GM12892 (cell line): ENCODE measurements around the gene NBEA.

Source experiments
- DNase-seq: peaks from one replicate; pipeline ENCODE4 v3.0.0; 2011; ENCODE audit not compliant: insufficient read length
- FAIRE-seq: peaks from 2 replicates; lab custom pipeline; 2011; peaks lifted over from hg19 to GRCh38; lab: Jason Lieb, UNC
- POLR2A ChIP-seq: IDR thresholded peaks from 2 replicates; pipeline ENCODE4 v1.6.1; 2011; ENCODE audit warnings: low read depth, low read length, control low read depth
- POLR2AphosphoS5 ChIP-seq: IDR thresholded peaks from 2 replicates; pipeline ENCODE4 v1.6.1; 2011; ENCODE audit warnings: low read depth, low read length, control low read depth
- TAF1 ChIP-seq: IDR thresholded peaks from 2 replicates; pipeline ENCODE4 v1.6.1; 2011; ENCODE audit warnings: low read depth, mild to moderate bottlenecking, control low read depth, low read length, borderline replicate concordance

Gene NBEA

DNA sequence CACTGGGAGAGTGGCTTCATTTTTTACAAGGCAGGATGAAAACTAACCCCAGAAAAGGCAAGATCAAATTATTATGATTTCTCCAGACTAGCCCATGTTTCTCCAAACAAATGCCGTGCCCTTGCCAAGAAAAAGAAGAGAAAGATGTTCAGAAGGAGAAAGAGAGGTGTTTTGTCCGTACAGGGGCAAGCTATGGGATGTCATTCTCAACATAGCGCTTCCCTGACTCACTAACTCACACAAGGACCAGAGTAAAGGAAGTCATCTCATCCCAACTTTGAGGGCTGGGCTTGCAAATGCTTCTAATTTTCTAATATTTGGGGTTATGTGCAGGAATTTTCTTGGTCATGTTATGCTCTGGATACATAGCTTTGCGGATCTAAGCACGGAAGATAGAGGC, 758.6 kb downstream of the NBEA start:
- DNase-seq = no peak
- TF ChIP-seq POLR2A (no peak), POLR2AphosphoS5 (no peak), TAF1 (no peak)
- FAIRE-seq = no peak

DNA sequence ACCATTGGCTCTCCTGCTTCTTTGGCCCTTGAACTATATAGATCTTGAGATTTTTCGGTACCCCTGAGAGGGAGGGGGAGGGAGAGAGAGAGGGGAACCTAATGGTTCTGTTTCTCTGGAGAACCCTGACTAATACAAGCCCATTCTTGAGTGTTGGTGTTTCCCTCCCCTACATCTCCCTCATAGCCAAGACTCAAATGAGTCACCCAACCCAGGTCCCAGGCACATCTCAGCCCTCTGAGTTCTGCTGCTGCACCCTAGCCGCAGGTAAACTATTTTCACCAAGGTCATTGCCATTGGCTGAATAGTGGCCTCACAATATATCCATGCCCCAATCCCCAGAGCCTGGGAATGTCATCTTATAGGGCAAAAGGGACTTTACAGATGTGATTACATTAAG, 760.2 kb downstream of the NBEA start:
- TF ChIP-seq POLR2A (no peak), TAF1 (no peak), POLR2AphosphoS5 (no peak)
- FAIRE-seq = no peak

DNA sequence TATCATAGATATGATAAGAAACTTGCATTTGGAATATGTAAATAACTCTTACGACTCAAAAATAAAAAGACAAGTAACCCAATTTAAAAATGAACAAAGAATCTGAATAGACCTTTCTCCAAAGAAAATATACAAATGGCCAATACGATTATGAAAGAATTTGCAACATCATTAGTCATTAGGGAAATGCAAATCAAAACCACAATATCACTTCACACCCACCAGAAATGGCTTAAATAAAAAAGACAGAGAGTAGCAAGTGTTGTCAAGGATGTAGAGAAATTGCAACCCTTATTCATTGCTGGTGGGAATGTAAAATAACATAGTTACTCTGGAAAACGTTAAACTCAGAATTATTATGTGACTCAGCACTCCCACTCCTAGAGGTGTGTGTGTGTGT, 761.0 kb downstream of the NBEA start:
- TF ChIP-seq POLR2AphosphoS5 (no peak), POLR2A (no peak), TAF1 (no peak)
- FAIRE-seq (no peak), DNase-seq (no peak)

More for the DNA sequence above, 760.2 kb downstream of the NBEA start:
- no peak for DNase-seq

DNA sequence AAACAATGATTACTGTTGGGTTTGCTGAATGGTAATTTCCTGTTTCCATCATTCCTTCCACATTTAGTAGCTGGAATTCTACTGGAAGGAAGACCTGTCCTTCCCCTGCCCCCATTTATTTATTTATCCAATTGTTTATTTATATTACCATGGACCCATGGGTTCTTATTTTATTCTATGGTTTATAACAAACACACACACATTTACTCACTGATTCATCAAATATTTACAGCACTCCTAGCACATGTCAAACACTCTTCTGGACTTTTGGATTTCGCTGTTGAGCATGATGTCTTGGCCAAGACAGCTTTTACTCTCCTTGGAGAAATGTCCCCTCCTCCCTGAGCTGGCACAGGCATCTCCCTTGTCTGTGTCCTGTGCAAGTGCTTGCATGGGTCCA, 762.3 kb downstream of the NBEA start:
- TF ChIP-seq TAF1 (no peak), POLR2AphosphoS5 (no peak), POLR2A (no peak)
- DNase-seq (no peak), FAIRE-seq (no peak)

DNA sequence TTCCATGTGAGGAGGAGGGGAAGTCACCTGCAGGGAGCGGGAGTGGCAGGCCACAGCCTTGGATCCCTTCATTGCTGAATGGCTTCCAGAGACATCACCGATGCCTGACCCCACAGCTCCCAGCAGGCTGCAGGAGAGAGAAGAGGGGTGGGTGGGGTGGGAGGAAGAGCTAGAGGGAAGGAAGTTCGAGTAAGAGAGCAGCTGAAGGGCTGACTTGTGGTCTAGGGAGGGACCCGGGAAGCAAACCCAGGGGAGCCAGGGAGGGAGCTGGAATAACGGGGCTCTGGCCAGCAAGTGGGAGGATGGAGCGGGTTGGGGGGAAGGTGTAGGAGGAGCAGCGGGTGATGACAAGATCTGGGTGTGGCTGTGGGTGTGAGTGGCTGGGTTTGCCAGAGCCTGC, 764.2 kb downstream of the NBEA start:
- TF ChIP-seq POLR2A = no peak
- no peak for TF ChIP-seq POLR2AphosphoS5
- TF ChIP-seq TAF1 = no peak
- DNase-seq (no peak), FAIRE-seq (no peak)

DNA sequence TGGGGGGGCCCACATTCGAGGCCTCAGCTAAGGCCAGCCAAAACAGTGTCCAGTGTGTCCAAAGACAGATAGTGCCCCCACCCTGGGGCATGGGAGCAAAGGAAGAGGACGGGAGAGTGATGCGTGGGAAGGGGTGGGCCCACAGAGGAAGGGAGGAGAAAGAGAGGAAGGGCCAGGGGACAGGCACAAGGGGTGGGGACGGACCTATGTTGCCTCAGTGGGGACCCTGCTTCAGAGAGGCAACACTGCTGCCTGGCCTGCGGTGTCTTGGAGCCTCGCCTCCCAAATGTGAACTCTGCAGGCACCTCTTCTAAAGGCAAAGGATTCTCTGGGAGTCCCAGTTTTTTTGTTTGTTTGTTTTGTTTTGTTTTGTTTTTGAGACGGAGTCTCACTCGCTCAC, 764.7 kb downstream of the NBEA start:
- DNase-seq = no peak
- no peak for TF ChIP-seq TAF1
- TF ChIP-seq POLR2A = no peak
- TF ChIP-seq POLR2AphosphoS5 = no peak
- FAIRE-seq = no peak

DNA sequence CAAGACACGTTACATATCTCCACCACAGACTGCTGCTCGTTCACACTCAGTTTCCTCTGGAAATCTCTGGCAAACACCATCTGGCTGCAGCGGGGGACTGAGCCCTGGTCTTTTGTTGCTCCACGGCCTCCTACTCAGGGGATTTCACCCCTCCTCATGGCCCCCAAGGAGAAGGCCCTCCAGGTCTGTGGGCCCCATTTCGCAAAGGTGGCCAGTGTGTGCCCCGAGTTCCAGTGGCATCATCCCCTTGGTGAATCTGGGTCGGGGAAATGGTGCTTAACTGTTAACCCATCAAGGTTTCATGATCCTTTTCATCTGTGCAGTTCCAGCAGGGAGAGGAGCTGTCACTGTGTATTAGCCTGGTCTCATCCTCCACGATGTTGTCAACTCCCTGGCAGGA, 769.8 kb downstream of the NBEA start:
- FAIRE-seq = no peak
- DNase-seq = no peak
- TF ChIP-seq TAF1 (no peak), POLR2AphosphoS5 (no peak), POLR2A (no peak)

DNA sequence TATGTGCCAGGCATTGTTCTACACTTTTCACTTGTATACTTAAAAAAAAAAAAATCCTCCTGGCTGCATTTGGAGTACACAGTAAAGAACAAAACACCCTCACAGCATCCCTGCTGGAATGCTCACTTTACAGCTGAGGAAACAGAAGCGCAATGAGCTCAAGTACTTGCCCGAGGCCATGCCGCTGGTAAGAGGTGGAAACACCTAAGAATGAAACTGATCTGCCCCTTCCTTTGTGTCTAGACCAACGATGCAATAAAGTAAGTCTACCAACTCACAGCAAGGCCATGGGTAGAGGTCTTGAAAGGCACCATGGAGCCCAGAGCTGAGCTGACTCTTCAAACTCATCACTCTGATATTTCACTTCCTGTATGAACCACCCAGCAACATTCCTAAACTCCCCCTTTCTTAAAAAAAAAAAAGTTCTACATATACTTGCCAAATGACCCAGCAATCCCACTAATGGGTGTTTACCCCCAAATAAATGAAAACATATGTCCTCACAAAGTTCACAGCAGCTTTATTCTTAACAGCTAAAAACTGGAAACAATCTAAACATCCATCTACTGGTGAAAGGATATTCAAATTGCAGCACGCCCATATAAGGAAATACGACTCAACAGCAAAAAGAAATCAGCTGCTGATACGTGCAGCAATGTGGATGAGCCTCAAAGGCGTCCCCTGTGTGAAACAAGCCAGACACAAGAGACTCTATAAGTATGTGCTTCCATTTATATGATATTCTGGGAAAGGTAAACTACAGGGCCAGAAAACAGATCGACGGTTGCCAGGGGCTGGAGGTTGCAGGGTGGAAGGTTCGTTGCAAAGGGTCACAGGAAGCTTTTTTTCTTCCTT, 771.1 kb downstream of the NBEA start:
- no peak for DNase-seq
- no peak for TF ChIP-seq TAF1
- TF ChIP-seq POLR2AphosphoS5 = no peak
- no peak for TF ChIP-seq POLR2A

DNA sequence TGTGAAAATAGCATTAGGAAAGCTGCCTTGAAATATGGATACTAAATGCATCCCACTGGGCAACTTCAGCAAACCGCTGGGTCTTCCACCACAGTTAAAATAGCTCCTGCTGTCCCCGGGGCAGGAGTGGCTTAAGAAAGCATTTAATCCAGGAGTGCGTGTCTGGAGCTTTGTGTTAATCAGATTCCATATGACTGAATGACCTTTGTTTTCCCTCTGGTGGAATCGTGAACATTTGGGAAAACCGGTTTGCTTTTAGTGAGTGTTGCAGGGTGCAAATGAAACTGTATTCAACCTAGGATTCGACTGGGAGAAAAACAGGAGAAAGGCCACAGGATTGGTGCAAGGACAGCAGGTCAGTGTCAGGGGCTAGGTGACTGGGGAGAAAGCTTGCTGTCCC, 772.1 kb downstream of the NBEA start:
- TF ChIP-seq POLR2A (no peak), POLR2AphosphoS5 (no peak), TAF1 (no peak)
- DNase-seq = no peak
- no peak for FAIRE-seq

More for the DNA sequence above, 771.1 kb downstream of the NBEA start:
- no peak for FAIRE-seq

DNA sequence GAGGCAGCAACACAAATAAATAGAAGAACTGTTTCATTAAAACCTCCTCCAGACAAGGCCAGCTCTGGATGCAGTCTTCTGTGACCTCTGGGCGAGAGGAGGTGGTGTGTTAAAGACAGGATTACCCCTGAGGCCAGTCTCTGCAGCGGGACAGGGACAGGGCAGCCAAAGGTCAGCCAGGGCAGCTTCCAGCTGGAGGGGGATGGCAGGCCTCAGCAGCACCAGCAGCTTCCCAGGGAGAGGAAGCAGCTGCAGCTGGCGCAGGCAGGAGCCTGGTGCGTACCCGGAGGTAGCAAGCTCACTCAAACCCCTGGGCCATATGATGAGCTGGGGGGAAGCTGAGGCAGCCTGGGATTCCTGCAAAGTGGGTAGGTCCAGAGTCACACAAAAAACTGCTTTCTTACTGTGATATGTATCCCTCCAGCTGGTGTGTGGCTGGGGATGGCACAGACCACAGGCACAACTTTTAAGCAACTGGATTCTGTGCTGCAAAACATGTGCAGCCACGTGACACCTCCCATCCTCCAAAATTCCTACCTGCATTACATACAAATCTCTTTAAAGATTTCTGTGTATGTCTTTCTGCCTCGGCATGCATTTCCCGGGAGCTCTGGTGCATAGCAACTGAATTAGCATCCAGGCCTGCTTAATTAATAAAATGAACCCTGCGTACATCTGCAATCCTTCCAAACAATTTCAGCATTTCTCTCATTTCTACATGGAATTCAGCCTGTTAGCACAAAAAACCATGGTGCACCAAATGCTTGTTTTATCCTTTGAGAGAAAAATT, 772.7 kb downstream of the NBEA start:
- FAIRE-seq (no peak), DNase-seq (no peak)
- no peak for TF ChIP-seq POLR2A
- no peak for TF ChIP-seq POLR2AphosphoS5

DNA sequence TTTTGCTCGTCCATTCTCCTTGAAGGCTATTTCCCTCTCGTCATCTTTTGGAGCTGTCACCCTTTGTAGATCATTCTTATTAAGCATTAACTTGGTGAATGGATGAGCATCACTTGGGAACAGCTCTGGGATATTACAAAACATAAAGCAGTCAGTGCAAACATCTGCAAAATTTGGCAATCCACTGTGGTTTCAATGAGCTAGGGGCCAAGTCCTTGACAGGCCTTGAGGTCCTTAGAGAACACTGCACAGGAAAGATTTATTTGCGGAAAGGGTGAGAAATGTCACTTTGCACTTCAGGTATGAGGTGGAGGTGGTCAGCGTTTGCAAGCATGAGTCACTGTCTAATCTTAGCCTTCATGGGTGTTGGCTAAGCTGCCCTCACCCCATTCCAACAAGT, 774.1 kb downstream of the NBEA start:
- FAIRE-seq (no peak), DNase-seq (no peak)
- TF ChIP-seq POLR2A = no peak
- no peak for TF ChIP-seq POLR2AphosphoS5
- no peak for TF ChIP-seq TAF1

DNA sequence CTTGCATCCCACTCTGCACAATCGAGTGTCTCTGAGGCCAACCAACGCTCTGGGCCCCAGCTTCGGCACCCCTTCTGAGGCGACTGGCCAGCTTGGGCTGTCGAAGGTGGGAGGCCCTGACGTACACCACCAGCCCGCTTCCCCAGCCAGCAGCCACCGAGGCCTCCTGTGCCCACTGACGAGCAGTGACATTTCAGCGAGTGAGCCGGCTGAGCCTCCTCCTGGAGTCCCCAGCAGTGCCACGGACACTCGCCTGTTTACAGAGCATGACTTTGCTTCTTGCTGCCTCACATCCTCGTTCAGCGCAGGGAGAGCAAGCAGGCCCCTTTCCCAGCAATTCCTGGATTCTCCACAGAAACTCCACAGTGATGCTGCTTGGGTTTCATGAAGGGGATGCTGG, 774.7 kb downstream of the NBEA start:
- TF ChIP-seq POLR2A (no peak), TAF1 (no peak), POLR2AphosphoS5 (no peak)
- no peak for DNase-seq
- FAIRE-seq = no peak
